Measurements from ENCODE around the gene SLC38A9.

Gene SLC38A9

DNA sequence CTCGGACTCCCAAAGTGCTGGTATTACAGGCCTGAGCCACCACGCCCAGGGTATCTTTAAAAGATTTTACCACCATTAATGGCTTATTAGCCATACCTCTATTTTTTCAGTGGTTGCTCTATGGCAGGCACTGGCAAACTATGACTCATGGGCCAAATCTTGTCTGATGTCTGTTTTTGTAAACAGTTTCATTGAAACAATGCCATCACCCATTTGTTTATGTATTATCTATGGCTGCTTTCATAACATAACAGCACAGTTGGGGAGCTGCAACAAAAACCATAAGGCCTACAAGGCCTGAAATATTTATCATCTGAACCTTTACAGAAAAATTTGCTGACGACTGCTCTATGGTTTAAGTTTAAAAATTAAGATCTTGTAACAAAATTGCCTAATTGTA, 66.8 kb downstream of the SLC38A9 start:
- no peak for DNase-seq

DNA sequence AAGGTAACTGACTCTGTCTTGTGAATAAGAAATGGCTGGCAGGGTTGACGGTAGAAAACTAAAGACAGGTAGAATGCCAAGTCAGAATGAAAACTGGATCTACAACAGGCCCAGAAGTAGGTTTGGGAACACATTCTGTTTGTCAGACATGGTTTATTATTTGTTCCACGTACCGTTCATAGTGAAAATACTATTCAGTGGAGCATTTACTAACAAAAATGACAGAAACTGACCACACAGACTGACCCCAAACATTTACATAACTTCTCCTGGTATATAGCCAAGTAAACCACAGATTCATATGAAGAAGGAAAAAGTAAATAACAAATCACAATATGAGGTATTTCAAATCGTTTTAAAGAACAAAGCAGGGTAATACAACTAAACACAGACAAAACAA, 73.7 kb downstream of the SLC38A9 start:
- no peak for DNase-seq

DNA sequence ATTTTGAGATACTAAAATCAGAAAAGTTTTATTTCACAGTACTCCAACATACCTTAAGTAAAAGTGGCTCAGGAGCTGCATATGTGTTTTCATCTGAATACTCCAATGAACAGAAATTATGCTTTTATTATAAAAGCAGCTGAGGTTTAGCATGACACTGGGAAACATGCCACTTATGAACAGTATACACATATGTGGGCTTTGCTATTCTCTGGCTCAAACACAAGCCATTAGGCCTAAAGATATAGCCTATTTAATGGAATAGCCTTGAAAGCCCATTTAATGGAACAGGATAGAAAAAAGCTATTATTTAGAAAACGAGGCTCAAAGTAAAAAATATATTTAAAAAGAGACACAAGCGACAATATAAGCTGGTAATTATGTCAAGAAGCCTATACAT, 74.1 kb downstream of the SLC38A9 start:
- DNase-seq = no peak

DNA sequence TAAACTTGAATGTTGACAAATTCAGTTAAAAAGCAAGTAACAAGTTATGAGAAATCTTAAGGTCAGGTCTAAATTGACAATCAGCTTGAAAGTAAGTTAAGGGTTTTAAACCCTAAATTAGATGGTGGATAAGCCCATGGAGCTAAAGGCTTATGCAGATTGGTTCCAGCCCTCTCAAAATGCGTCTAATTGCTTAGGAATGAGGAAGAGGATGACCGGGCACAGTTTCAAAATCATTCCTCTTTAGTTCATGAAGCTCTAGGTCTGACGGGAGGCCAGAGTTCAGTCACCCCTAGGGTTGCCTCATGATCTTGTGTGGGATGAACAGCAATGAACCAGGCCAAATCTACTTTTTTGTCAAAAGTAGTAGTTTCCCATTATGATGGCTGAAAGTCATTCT, 75.4 kb downstream of the SLC38A9 start:
- DNase-seq = no peak

DNA sequence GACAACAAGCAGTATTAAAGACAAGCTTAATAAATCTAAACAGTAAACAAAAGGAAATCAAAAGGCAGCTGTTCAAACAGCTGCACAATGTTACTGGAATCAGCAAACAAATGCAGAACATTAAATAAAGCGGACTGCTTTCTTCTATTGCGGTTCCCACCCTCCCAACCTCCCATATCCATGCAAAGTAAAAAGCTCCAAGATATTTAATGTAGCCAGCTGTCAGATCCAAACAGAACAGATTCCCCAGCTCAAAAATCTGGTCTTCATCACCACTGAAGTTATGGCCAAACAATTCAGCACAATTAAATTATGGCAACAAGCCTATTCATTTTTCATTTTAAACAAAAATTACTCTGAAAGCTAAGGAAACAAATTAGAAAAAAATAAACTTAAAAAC, 75.9 kb downstream of the SLC38A9 start:
- no peak for DNase-seq

DNA sequence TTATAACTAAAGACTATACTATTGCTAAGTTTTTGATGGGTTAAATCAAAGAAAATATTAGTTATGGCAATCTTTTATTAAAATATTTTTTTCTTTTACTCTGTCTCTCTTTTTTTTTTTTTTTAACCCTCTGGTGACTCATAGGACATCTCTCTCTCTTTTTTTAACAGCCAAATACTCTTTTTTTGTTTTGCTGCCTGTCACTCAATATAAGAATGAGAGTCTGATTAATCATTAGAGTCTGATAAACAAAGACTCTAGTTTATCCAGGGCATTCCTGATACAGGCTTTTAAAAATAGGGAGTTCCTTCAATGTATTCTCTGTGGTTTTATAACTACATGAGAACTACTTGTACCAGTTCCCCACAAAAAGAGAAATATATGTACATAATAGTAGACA, 77.3 kb downstream of the SLC38A9 start:
- no peak for DNase-seq

DNA sequence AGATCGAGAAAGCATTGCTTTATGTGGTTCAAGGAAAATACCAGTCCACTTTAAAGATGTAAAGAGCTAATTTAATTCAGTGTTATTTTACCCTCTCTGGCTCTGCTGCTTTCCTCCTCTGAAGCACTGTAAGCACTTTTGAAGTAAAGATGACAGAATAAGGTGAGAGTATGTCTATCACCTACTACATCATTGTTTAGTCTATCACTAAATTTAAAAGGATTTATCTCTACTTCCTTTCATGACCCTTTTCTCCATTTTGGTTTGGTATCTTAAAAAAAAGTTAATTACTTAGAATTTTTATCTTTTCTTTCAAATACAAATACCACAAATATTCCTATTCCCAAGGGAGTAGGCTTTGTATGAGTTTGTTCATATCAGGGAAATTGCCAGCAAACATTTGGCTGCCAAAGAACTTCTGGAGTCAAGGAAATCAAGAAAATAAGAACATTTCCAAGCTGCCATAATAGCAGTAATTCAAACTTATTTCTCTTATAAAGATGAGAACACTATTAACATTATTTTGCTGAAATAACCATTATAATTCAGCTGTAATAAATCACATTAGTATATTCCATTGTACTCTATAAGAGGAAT, 77.8 kb downstream of the SLC38A9 start:
- DNase-seq = no peak

DNA sequence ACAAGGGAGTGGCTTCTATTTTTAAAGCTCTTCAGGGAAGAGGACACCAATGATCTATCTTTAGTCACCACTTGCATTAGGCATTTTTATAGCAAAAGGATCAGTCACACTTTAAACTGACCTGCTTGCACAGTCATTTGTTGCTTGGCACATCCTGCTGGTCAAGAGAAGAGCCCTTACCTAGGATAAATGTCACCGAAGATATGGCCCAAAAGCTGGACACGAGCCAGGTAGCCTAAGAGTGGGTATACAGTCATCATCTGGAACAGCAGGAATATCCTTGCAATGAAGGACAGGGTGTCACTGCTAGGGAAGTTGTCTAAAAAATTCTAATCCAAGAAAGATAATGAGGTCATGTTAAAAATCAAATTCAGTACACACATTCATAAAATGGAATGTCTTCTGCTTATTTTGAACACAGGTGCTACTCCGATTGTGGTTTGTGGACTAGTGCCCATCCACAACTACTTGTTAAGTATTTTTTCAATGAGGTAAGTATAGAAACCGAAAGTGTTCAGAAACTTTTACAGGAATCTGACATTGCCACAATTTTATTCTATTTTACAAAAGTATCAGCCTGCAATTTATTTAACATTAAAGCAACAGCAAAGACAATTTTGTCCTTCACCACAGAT, 78.4 kb downstream of the SLC38A9 start:
- no peak for DNase-seq

DNA sequence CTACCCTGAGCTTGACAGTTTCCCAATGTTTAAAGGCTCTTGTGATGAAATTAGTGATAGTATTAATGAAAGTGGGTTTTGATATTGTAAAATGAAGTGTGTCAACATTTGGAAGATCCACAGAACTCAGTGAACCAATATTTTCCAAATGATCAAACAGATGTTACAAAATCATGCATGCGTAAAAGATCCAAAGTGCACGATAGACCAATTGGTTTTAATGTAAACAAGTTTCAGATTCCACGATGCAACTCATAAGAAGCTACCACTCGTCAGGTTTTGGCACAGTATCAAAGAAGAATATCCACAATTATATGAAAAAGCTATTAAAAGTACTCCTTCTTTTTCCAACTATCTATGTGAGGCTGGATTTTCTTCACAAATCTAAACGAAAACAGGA, 82.3 kb downstream of the SLC38A9 start:
- DNase-seq = no peak

DNA sequence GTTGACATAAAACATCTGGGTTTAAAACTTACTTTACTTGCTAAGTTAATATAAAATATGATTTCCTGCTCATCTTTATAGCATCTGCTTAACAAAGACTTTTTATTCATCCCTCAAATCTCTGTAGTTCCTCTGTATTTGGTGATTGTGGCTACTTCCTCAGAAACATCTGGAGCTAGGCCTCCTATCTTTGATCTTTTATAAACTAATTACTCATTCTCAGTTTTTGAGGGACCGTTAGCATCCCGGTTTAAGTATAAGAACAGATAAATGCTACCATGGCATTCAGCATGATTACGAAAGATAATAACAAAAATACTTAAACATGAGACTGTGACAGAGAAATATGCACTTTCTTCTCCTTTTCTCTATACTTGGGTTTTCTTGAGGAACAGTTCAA, 85.3 kb downstream of the SLC38A9 start:
- no peak for DNase-seq

DNA sequence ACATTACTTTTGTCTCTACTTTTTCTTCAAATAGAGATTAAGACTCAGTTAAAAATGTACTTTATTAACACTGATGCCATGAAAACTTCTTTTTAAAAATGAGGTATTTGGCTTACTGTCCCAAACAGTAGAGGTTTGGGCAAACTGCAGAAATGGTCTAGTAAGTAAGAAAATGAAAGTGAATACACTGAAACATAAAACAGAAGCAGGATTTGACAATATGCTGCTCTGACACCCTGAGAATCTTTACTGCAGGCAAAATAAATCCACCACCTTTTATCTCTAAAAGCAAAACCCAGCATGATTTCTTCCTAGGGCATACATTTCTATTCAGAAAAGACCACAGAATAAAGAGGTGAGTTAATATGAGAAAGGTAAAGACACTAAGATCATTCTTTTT, 86.2 kb downstream of the SLC38A9 start:
- DNase-seq = no peak

DNA sequence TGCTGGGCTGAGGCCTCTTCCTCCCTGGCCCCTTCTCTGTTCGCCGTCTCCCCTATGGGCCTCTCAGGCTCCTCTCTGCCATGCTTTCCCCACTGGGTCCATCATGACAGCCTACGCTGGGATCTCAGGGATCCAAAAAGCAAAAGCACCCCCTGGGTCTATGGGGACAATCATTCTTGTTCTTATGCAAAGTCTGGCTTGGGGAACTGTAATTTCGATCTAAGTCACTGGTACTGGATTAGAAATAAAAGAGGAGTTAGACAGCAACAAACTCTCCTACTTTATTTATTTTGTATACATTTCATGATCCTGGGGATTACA, 86.6 kb downstream of the SLC38A9 start:
- DNase-seq = no peak

DNA sequence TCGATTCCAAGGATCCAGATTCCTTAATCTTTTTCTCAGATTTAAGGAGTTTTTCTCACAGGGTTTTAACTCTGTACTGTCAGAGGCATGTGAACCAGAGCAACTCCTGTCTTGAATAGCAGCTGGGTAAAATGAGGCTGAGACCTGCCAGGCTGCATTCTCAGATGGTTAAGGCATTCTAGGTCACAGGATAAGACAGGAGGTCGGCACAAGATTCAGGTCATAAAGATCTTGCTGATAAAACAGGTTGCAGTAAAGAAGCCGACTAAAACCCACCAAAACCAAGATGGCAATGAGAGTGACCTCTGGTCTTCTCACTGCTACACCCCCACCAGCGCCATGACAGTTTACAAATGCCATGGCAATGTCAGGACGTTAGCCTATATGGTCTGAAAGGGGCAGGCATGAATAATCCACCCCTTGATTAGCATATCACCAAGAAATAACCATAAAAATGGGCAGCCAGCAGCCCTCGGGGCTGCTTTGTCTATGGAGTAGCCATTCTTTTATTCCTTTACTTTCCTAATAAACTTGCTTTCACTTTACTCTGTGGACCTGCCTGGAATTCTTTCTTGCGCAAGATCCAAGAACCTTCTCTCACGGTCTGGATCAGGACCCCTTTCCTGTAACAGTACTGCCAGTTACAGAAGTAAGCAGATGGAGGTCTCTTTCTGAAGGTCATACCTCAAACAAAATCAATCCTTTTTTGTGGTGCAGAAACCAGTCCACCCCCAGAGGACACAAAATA, 87.1 kb downstream of the SLC38A9 start:
- no peak for DNase-seq

DNA sequence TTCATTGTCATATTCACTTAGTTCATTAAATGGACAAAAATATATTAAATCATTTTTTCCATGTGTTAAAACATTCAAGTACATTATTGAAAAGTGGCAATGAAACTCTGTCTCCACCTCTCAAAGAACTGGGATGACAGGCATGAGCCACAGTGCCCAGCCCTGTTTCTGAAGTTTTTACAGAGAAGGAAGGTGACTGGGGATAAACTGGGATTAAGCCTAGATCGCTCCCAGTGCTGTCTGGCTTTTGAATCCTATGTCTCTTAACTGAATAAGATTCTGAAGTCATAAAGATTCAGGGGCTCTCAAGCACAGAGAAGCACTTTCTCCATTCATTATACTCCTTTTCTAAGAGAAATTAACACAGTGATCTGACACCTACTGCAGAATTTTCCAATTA, 88.3 kb downstream of the SLC38A9 start:
- no peak for DNase-seq

DNA sequence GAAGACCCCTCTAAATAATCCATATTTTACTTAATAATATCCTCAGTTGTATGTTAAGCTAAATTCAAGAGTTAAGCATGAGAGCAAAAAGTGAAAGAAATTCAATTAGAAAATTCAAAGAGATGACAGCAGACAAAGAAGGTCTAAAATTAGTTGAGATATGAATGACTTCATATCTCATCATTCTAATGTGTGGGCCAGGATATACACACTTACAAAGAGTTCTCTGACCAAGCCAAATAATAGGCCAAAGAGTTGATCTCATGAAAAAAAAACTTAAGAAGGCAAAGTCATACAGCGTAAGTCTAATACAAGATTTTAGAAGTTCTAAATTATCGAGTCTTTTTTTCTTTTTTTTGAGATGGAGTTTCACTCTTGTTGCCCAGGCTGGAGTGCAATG, 89.7 kb downstream of the SLC38A9 start:
- DNase-seq = no peak

DNA sequence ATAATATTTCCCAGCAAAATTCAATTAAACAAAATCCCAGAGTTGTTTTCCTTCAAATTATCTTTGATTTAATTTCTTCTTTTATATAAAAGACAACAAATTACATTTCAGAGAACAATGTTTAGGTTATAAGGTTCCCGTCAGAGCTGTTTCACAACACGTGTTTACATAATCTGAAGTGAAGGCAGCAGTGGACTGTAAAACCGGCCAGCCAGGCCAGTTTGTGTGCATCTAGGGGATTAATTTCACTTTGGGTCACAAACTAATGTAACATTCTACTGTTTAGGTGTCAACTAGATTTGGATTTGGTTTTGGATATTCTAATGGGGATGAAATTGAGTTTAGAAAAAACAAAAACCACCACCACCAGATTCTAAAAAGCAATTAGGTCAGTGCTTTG, 90.9 kb downstream of the SLC38A9 start:
- no peak for DNase-seq

DNA sequence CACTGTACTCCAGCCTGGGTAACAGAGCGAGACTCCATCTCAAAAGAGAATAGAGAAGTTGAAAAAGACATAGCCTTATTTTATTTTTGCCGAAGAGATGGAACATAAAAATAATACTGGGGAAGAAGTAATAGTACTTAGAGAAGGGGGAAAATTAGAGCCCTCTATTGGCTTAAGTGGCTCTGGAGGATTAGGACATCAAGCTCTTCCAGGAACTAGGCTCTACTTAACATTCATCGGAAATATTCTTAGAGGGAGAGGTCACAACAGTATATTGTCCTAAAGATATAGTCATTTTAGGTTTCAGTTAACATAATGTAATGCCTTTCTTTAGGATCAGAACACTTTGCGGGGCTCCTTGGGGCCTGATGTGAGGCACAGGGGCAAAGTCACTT, 91.4 kb downstream of the SLC38A9 start:
- no peak for DNase-seq

DNA sequence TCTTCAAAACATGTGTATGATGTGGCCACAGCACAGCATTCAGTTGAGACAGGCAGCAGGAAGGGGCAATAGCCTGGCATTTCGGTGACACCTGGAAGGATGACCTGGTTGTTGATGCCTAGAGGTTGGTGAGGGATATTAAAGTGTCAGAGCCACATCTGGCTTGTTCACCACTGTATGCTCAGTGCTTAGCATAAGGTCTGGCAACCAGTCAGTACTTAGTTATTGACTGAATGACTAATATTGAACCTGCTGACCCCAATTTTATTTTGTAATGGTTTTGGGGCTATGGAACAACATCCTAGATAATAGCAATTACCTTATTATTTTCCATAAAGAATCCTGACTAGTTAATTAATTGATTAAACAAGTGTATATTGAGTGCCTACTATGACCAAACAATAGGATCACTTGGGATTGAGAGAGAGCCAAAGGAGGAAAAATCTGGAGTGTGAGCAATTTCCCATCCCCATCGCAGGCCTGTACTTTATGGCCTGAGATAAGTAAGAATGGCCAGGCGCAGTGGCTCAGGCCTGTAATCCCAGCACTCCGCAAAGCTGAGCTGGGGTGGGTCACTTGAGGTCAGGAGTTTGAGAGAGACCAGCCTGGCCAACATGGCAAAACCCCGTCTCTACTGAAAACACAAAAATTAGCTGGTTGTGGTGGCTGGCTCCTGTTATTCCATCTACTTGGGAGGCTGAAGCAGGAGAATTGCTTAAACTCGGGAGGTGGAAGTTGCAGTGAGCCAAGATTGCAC, 91.9 kb downstream of the SLC38A9 start:
- no peak for DNase-seq

DNA sequence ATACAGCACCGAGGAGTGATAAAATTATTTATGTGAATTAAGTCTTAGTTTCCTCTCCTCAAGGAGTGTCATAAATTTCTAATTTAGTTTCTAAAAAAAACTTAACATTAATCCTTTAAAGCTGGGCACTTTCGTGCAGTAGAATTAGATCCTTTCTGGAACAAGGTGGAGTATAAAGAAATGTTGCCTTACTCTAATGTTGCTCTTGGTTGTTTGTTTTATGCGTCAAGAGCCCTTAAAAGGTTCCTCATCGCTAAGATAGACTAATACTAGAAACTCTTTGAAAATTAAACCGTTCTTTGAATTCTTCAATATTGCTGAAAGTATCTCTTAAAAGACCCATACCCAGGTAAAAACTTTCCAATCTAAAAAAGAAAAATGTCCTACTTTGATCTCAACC, 93.8 kb downstream of the SLC38A9 start:
- no peak for DNase-seq

DNA sequence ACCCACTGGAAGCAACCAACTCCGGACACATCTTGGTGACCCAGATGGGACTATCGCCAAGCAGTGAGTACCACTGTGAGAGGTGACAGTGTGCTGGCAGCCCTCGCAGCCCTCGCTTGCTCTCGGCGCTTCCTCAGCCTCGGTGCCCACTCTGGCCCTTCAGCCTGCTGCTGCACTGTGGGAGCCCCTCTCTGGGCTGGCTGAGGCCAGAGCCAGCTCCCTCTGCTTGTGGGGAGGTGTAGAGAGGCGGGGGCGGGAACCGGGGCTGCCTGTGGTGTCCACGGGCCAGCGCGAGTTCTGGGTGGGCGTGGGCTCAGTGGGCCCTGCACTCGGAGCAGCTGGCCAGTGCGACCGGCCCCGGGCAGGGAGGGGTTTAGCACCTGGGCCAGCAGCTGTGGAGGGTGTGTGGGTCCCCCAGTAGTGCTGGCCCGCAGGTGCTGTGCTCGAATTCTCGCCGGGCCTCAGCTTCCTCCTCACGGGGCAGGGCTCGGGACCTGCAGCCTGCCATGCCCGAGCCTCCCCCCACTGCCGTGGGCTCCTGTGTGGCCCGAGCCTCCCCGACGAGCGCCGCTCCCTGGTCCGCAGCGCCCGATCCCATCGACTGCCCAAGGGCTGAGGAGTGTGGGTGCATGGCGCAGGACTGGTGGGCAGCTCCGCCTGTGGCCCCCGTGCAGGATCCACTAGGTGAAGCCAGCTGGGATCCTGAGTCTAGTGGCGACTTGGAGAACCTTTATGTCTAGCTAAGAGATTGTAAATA, 98.8 kb downstream of the SLC38A9 start:
- no peak for DNase-seq

DNA sequence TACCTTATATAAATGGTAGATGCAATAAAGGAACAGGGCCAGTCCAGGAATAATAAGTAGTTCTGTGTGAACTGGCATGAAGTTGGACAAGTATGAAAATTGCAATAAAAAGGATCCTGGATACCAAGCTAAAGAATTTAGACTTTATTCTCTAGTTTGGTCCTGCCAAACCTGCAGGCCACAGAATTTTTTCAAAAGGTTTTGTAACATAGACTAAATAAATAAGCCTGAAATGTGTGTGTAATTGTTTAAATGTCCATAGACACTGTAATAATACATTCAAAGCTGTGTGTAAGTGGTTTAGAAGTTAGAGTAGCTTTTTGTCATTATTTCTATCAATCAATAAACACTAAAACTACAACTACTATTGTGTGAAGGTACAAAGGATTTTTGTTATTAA, 101.6 kb downstream of the SLC38A9 start:
- no peak for DNase-seq

DNA sequence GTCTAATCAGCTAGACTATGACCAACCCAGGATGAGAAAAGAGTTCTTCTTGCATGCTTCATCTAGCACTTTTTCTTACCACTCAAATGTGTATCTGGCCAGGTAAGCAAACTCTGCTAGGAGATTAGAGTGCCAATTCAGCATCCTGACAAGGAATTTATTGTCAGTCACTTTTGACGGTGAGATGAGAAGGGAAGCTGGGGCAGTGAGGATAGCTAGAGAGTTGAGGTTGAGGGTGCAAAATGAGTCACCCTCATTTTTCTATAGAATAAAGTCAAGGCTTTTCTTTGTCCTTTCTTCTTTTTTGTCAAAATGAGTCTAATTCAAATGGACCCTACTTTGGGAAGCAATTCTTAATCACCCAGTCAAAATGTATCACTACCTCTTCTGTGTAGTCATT, 102.7 kb downstream of the SLC38A9 start:
- no peak for DNase-seq

Data from activated CD4-positive, alpha-beta T cell treated with anti-CD3 and anti-CD28 coated beads, Interleukin-2, amount 50 U/mL, for 48 hours (primary cell).